GM21723 (cell line): Measurements from ENCODE around the gene BIRC7.
"Not testable (repeated sequence)": the region's sequence is repeated elsewhere in the genome, so short reads cannot be mapped to it uniquely, and the experiment has no call there.

Source experiments
- ATAC-seq: cut with Tn5 transposase; IDR thresholded peaks from one replicate; pipeline ENCODE4 v1.9.1; 2021; ENCODE audit warnings: mild to moderate bottlenecking, moderate library complexity; ENCODE audit not compliant: unreplicated experiment

The BIRC7 gene

DNA sequence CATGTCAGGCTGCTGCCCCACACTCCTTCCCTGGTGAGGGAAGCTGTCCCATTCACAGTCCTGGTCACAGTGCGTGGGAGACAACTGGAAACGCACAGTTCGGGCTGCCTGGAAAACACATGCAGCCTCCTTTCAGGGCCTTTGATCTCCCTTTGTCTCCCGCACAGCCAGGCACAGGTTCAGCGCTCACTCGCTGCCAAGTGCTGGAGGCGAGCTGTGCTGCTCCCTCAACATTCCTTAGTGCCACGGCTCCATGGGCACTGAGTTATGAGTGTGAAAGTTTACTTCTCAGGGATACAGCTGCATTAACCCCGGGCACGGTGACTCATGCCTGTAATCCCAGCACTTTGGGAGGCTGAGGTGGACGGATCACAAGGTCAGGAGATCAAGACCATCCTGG, 28.8 kb upstream of the BIRC7 start:
- ATAC-seq, result no peak

DNA sequence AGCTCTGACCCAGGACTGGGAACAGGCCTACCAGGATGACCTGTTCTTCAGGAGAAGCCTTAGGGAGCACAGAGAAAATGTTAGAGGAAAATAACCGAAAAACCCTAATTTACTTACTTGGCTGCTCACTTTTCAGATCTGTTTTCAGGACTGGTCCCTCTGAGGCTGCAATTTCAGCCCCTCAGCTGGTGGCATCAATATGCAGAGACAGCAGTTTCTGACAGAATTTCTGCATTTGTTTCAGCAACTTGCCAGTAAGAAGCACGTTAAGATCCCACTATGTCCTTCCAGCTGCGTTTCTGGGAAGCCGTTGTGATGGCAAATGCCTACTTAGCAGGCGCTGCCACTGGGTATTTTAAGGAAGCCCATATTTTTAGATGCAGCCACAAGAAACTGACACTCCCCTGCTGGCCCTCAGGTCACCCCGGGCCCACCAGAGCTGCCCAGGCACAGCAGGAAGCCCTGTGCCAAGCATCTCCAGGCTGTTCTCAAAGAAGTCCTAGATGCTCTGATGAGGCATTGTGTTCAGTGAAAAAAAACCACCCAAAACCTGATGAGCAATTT, 27.3 kb upstream of the BIRC7 start:
- ATAC-seq, result no peak

DNA sequence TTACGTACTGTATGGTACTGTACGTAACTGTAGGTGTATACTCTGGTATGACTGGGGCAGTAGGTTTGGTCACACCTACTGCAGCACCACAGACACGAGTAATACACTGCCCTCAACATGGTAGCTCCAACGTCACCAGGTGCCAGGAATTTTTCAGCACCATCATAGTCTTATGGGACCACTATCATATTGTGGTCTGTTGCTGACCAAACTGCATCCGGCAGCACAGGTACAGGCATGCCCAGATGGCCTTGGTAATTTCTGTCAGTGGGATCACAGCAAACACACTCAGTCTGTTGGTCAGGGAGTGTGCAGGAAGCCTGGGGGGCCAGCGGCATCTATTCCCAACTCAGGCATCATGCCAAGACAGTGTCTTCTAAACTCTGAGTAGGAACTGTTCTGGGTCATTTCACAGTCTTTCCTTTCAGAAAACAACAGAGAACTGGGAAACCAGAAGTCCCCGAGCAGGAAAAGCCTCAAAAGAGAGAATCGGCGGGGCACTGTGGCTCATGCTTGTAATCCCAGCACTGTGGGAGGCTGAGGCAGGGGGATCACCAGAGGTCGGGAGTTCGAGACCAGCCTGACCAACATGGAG, 25.6 kb upstream of the BIRC7 start:
- ATAC-seq, result no peak

DNA sequence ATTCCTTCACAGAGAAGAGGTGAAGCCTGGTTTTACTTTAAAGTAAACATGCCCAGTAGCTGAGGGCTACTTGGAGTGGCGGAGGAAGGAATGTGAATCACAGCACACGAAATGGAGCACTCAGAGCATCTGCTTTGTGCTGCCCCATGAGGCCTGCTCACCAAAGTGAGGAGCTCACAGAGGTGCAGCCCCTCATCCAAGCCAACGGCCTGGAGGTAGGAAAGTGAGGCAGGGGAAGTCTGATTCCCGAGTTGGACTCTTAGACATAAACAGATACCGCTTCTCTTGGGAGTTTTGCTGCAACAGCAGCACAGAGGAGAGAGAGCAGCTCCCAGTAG, 23.3 kb upstream of the BIRC7 start:
- no peak for ATAC-seq

DNA sequence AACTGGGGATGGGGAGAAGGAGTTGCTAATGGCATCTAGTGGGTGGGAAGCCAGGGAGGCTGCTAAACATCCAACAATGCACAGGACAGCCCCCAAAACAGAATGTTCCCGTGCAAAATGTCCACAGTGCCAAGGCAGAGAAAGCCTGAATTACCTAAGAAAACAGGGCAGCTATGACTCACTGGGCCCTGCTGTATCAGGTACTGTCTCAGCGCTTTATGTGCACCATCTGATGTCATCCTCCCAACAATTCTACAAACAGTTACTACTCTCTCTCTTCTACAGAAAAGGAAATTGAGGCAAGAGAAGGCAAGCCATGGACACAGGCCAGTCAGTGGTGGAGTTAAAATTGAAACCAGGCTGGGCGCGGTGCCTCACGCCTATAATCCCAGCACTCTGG, 22.9 kb upstream of the BIRC7 start:
- ATAC-seq, result no peak

DNA sequence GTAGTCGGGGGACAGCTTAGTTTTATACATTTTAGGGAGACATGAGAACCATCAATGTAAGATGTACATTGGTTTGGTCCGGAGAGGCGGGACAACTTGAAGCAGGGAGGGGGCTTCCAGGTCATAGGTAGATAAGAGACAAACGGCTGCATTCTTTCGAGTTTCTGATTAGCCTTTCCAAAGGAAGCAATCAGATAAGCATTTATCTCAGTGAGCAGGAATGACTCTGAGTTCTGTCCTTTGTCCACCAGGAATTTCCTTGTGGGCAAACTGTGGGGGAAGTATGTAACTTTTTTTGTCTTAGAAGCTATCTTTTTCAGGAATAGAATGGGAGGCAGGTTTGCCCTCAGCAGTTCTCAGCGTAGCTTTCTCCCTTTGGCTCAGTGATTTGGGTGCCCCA, 21.2 kb upstream of the BIRC7 start:
- ATAC-seq, result no peak

DNA sequence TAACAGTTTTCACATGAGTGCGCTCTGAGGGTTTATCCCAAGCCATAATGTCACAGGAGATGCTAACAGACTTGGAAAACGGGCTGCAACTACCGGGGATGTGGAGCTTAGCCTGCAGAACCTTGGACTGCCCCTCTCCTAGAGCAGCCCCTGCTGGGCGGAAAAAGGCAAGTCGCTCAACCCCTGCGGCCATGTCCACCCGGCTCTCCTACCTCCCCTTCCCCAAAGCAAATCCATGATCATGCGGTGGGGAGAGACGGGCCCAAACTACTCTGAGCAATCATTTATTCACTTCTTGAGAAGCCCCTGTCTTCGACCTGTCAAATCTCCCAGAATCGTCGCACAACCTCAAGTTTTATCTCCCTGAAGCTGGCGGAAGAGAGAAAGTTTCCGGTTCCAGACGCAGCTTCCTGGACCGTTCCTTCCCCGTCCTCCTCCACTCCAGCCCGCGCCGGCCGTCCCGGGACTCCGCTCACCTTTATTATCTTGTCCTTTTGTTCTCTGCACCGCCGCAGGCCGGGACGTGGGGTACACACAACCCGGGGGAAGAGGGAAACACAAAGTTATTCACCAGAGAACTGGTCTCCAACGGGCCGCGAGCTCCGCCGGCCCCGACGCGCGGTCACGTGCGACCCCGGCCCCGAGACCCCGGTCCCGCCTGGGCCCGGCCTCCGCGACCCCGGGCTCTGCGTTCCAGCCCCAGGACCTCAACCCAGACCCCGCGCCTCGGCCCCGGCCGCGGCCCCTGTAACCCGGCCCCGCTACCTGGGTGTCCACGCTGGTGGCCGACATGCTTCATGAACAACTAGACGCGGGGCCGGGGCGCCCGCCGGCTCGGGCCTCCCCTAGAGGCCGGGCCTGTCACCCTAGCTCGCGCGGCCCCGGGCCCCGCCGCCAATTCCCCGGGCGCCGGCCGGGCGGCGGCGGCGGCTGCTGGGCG, 20.3 kb upstream of the BIRC7 start:
- ATAC-seq, result peak; percentile 24

DNA sequence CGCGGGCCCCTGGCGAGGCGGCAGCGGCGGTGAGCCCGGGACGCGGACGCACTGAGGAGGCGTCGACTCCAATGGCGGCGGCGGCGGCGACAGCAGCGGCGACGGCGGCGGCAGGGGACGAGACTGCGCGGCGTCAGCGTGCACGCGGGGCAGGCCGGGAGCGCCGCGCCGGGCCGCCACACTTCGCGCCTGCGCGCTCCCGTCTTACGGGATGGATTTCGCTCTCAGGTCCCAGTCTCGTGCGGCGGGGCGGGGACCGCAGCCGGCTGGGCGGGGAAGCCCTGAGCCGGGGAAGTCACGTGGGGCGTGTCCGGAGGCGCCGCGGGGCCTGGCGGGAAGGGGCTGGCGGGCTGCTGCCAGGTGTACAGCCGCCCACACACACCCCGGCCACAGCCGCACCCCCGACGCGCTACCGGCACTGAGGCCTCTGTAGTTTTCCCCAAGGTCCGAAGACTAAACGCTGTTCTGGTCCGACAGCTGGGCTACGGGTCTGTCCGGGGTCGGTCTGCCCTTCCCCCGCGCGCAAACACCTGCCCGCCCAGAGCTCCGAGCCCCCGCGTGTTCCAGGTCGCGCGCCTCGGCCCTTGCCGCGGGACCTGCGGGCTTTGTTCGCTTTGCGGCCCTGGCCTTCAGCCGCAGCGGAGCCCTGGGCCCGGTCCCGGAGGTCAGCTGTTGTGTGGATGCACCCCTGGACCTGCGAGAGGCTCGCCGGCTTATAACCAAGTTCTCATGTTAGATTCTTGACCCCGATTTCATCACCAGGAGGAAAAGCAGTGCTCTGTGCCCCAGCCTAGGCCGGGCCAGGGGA, 19.5 kb upstream of the BIRC7 start, which contains the start of gene YTHDF1:
YTHDF1 (minus strand) TSS at position 91 of the 808 bp plus-strand sequence. CDS start 239 bp downstream, outside the sequence.
- peak; percentile 85 for ATAC-seq

DNA sequence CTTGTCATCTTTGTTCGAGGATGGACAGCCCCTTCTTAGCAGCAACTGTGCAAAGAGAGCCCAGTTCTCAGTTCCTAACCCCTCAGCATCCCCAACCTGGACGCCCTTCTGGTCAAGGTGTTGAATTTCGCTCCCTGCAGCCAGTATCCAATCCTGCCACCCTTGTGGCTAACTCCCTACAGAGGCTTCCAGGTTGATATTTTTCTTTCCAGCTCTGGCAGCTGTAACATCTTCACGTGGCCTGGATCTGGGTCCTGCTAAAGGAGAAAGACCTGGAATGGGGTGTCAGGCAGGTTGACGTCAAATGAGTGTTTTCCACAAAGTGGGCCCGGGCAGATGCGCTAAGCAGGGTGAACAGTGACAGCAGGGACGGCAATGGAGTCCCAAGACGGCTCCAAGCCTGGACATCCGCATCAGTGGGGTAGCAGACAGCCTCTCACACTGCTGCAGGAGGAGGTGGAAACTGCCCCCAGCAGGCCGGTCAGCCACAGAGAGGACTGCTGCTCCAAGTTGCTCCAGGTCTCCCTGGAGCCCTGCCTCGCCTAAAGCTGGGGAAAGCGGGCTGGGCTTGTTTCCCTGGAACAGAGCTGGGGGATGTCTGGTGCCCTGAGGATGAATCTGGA, 18.7 kb upstream of the BIRC7 start:
- ATAC-seq, result no peak

DNA sequence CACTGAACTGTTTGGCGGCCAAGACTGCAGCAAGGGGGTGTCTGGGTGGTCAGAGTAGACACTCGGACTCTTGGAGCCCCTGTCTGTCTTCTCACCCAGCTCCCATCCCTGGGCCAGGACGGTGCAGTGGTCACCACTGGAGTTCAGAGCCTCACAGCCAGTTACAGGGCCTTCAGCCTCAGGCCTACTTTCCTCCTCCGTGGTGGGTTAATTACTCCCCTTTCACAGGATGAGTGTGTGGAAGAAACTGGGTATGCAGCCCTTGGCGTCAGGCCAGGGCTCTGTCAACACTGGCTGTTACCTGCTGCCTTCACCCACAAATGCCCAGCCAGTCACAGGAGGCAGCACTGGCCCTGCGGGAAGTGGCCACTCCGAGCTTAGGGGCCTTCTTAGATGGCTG, 18.0 kb upstream of the BIRC7 start:
- ATAC-seq, result no peak

DNA sequence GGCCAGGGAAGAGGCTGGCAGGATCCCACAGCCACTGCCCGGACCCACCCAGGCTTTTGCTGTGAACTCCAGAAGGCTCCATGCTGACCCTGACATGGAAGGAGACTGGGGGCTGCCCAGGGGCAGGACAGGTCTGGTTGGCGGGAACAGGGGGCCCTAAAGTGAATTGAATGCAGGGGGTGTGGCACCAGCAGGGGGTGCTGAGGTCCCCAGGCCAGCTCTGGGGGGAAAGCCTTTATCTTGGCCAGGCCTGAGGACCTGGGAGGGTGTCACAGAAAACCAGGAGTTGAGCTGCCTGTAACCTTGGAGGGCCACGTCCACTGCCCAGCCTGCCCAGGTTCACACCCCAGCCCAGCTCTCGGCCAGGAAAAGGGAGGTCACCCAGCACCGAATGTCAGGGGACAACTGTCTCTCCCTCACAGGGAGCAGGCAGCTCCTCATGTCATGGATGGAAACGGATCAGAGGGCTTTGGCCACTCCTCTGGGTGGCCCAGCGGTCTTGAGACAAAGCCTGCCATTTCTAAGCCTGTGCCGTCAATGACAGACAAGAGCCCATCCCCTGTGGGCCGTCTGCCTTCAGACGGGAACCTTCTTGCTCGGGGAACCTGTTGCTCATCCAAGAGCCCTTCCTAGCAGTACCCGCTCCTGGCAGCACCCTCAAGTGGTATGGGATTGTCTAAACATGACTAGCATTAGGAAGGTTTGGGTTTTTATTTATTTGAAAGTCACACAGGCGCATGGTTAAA, 16.8 kb upstream of the BIRC7 start:
- ATAC-seq, result no peak

DNA sequence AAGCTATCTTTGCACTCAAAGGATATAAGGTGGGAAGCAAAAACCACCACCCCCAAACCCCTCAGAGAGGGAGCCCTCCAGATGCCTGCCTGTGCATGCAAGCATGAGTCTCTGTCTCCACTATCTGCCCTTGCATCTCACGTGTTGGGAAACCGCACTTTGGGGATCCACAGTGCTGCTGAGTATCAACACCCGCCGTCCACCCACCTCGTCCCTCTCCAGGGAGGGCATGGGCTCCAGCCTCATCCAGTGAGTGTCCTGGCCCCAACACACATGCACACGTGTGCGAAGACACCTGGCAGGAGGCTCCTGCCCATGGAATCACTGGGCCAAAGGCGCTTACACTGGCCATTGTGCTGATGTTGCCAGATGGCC, 16.3 kb upstream of the BIRC7 start:
- ATAC-seq, result no peak

DNA sequence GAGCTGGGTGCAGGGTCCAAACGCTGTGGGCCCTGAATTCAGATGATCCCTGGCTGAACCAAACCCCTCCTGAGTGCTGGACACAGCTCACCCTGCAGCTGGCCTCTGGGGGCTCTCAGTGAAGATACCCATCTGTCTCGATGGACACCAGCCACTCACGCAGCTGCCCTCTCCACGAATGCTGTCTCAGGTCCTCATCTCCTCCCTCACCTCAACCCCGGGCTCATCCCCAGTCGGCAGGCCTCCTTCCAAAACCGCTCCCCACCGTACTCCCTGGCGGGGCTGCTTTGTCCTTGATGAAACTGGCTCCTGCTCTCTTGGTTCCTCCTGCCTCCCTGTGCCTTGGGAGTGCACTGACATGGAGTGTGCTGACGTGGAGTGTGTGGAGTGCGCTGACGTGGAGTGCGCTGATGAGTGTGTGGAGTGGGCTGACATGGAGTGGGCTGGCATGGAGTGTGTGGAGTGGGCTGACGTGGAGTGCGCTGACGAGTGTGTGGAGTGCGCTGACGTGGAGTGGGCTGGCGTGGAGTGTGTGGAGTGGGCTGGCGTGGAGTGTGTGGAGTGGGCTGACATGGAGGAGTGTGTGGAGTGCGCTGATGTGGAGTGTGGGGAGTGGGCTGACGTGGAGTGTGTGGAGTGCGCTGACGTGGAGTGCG, 15.7 kb upstream of the BIRC7 start:
- ATAC-seq, result no peak

DNA sequence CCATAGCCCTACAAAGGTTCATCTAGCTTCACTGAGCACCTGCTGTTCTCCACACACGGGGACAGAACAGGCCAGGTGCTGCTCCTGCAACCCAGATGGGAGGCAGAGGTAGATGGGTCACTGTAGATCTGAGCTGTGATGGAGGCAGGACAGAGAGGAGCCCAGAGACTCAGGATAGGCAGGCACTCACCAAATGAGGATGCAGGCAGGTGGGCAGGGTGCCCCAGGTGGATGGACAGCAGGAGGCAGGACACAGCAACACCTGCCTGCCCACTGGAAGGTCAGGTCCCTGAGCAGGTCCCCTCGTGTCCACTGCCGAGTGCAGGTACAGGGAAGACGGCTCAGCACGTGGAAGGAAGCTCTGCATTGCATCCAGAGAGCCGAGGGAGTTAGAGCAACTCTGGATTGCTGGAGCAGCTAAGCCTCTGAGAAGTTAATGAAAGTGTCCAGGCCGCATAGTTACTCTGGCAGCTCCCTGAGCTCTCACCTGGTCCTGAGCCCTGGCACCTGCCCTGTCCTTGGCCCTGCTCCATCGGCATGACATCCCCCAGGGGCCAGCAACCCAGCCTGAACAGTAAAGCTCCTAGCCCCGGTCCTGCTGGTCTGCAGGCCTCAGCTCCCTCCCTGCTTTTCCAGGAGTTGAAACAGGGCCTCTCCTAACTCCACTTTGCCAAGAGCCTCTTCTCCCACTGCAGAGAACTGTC, 14.9 kb upstream of the BIRC7 start:
- ATAC-seq, result no peak

DNA sequence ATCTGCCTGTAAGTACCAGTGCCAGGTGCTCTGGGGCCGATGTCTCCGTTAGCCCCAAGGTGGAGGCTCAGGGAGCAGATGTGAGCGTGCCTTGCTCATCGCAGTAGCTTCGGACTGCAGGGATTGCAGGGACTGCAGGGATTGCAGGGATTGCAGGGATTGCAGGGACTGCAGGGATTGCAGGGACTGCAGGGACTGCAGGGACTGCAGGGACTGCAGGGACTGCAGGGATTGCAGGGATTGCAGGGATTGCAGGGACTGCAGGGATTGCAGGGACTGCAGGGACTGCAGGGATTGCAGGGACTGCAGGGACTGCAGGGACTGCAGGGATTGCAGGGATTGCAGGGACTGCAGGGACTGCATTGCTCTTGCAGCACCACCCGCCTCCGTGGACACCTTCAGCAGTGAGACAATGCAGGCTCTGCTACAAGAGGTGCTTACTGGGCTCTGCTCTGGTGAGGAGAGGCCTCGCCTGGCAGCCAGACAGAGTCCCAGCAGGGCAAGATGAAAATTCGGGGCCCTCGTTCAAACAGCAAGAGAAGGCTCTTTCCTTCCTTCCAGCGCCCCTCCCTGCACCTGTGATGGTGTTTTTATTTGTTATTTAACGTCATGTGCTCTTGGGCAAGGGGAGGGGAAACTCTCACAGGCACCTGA, 14.2 kb upstream of the BIRC7 start:
- ATAC-seq, result not testable (repeated sequence)

DNA sequence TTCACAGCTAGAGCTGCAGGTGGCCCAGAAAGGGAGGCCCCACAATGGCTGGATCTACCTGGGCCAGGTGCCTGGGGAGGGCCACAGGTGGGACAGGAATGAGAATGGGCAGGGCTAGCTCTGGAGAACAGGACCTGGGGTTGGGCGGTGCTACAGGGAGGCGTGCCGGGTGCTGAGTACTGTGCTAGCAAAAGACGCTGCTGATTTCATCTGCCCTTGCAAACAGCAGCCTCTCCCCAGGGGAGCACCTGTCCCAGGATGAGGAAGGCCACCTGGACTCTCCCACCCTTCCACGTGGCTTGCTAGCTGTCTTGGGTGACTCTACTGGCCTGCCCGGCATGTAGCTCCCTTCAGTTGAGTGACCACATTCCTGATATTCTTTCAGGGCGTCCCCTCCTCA, 13.2 kb upstream of the BIRC7 start:
- ATAC-seq, result no peak

DNA sequence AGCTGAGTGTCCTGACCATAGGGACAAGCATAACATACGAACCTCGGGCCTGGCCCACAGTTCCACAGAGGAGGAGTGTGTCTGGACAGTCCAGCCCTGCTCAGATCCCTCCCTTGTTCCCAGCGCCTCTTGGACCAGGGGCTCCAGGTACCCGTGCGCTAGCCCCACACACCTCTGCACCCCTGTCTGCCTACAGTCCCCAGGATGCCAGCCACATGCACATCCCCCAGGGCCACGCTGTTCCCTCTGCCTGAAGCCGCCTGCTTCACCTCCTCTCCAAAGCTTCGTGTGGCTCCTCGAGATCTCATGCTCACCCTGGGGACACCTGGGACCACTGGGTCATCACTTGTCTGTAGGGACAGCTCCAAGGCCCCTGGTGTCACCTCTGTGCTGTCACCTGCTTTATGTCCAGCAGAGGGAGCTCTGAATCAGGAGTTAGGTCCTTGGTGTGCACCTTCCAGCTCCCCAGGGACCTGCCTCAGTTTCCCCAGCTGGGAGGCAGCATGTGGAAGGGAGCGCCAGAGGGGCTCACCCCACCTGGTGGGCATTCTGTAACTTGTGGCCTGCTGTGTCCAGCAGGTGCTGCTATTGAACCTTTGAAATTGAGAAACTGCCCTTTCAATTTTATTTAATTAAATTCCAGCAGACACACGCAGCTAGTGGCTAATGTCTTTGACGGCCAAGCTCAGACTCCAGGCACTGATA, 12.4 kb upstream of the BIRC7 start:
- no peak for ATAC-seq

DNA sequence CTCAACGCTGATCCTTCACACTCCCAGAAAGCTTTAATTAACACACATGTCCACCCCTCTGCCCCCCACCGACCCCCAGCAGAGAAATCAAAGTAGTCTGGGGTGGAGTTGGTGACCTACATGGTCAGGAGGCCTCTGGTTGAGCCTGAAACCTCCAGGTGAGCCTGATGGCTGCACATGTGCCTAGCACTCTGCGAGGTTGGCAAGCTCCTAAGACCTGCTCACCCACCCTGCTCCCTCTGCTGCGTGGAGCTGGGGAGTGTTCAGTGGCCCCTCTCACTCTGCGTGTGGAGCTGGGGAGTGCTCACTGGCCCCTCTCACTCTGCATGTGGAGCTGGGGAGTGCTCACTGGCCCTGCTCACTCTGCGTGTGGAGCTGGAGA, 11.9 kb upstream of the BIRC7 start:
- ATAC-seq, result no peak
